Measurements from ENCODE around the gene PDGFD. TPM values are rescaled to one million over a fixed set of nuclear protein-coding genes. Genes with fewer than 3 reads are reported as not detected.

The PDGFD gene
- total RNA-seq, 1 donor from 2014 or later, result not detected

GRCh38 chr11:104078245-104078644 is 85.7 kb downstream of the PDGFD start:
- DNase-seq (ENCODE audit: low spot score), result no peak
- no peaks in the 10 kb centered on the region for H3K9me3 Mint-ChIP-seq
- no peaks in the 10 kb centered on the region for H3K4me1 Mint-ChIP-seq (ENCODE audit: low read depth)
- intact Hi-C loops (cut with micrococcal nuclease), result no loop called here
- H3K27me3 Mint-ChIP-seq (ENCODE audit: low read depth), result no peaks in the 10 kb centered on the region
- no peak overlapping the region for H3K27ac Mint-ChIP-seq
- no peak overlapping the region for H3K4me3 Mint-ChIP-seq (ENCODE audit: low read depth)
- no peaks in the 10 kb centered on the region for H3K36me3 Mint-ChIP-seq (ENCODE audit: low read depth)

GRCh38 chr11:104076455-104076854 is 87.5 kb downstream of the PDGFD start:
- no peak for DNase-seq (ENCODE audit: low spot score)
- Mint-ChIP-seq H3K36me3 (ENCODE audit: low read depth) (no peaks in the 10 kb centered on the region), H3K27ac (no peak overlapping the region), H3K27me3 (ENCODE audit: low read depth) (no peaks in the 10 kb centered on the region), H3K4me1 (ENCODE audit: low read depth) (no peaks in the 10 kb centered on the region), H3K4me3 (ENCODE audit: low read depth) (no peak overlapping the region), H3K9me3 (no peaks in the 10 kb centered on the region)
- intact Hi-C loops (cut with micrococcal nuclease), result no loop called here

GRCh38 chr11:104075706-104076105 is 88.2 kb downstream of the PDGFD start:
- intact Hi-C loops (cut with micrococcal nuclease), result no loop called here
- H3K27ac Mint-ChIP-seq, result no peak overlapping the region
- no peaks in the 10 kb centered on the region for H3K9me3 Mint-ChIP-seq
- no peaks in the 10 kb centered on the region for H3K4me1 Mint-ChIP-seq (ENCODE audit: low read depth)
- H3K4me3 Mint-ChIP-seq (ENCODE audit: low read depth), result no peak overlapping the region
- DNase-seq (ENCODE audit: low spot score), result no peak
- no peaks in the 10 kb centered on the region for H3K27me3 Mint-ChIP-seq (ENCODE audit: low read depth)
- H3K36me3 Mint-ChIP-seq (ENCODE audit: low read depth), result no peaks in the 10 kb centered on the region

- Mint-ChIP-seq H3K27me3 (ENCODE audit: low read depth) (no peaks in the 10 kb centered on the region), H3K9me3 (no peaks in the 10 kb centered on the region), H3K4me1 (ENCODE audit: low read depth) (no peaks in the 10 kb centered on the region), H3K36me3 (ENCODE audit: low read depth) (no peaks in the 10 kb centered on the region), H3K27ac (no peak overlapping the region), H3K4me3 (ENCODE audit: low read depth) (no peak overlapping the region)
- DNase-seq (ENCODE audit: low spot score), result no peak
- intact Hi-C loops (cut with micrococcal nuclease), result no loop called here
These were observed 88.9 kb downstream of the PDGFD start for GRCh38 chr11:104075091-104075490.

- no peaks in the 10 kb centered on the region for H3K27me3 Mint-ChIP-seq (ENCODE audit: low read depth)
- intact Hi-C loops (cut with micrococcal nuclease), result no loop called here
- DNase-seq (ENCODE audit: low spot score), result no peak
- no peak overlapping the region for H3K27ac Mint-ChIP-seq
- no peaks in the 10 kb centered on the region for H3K36me3 Mint-ChIP-seq (ENCODE audit: low read depth)
- no peak overlapping the region for H3K4me3 Mint-ChIP-seq (ENCODE audit: low read depth)
- H3K4me1 Mint-ChIP-seq (ENCODE audit: low read depth), result no peaks in the 10 kb centered on the region
- H3K9me3 Mint-ChIP-seq, result no peaks in the 10 kb centered on the region
These were observed 89.8 kb downstream of the PDGFD start for GRCh38 chr11:104073950-104074705.

- Mint-ChIP-seq H3K36me3 (ENCODE audit: low read depth) (no peaks in the 10 kb centered on the region), H3K27me3 (ENCODE audit: low read depth) (no peaks in the 10 kb centered on the region), H3K9me3 (no peaks in the 10 kb centered on the region), H3K27ac (no peak overlapping the region), H3K4me3 (ENCODE audit: low read depth) (no peak overlapping the region), H3K4me1 (ENCODE audit: low read depth) (no peaks in the 10 kb centered on the region)
- intact Hi-C loops (cut with micrococcal nuclease), result no loop called here
- DNase-seq (ENCODE audit: low spot score), result no peak
These were observed 96.4 kb downstream of the PDGFD start for GRCh38 chr11:104067534-104067933.

- H3K27me3 Mint-ChIP-seq (ENCODE audit: low read depth), result no peaks in the 10 kb centered on the region
- H3K9me3 Mint-ChIP-seq, result no peaks in the 10 kb centered on the region
- DNase-seq (ENCODE audit: low spot score), result no peak
- intact Hi-C loops (cut with micrococcal nuclease), result no loop called here
- H3K4me3 Mint-ChIP-seq (ENCODE audit: low read depth), result no peak overlapping the region
- no peaks in the 10 kb centered on the region for H3K4me1 Mint-ChIP-seq (ENCODE audit: low read depth)
- H3K36me3 Mint-ChIP-seq (ENCODE audit: low read depth), result no peaks in the 10 kb centered on the region
- no peak overlapping the region for H3K27ac Mint-ChIP-seq
These were observed 99.8 kb downstream of the PDGFD start for GRCh38 chr11:104064034-104064630.

GRCh38 chr11:104061853-104062521 is 102.0 kb downstream of the PDGFD start:
- intact Hi-C loops (cut with micrococcal nuclease), result no loop called here
- Mint-ChIP-seq H3K36me3 (ENCODE audit: low read depth) (no peaks in the 10 kb centered on the region), H3K27ac (no peak overlapping the region), H3K27me3 (ENCODE audit: low read depth) (no peaks in the 10 kb centered on the region), H3K4me3 (ENCODE audit: low read depth) (no peak overlapping the region), H3K4me1 (ENCODE audit: low read depth) (no peaks in the 10 kb centered on the region), H3K9me3 (no peaks in the 10 kb centered on the region)
- DNase-seq (ENCODE audit: low spot score), result no peak

GRCh38 chr11:104060820-104061219 is 103.1 kb downstream of the PDGFD start:
- Mint-ChIP-seq H3K9me3 (no peaks in the 10 kb centered on the region), H3K36me3 (ENCODE audit: low read depth) (no peaks in the 10 kb centered on the region), H3K4me3 (ENCODE audit: low read depth) (no peak overlapping the region), H3K27me3 (ENCODE audit: low read depth) (no peaks in the 10 kb centered on the region), H3K4me1 (ENCODE audit: low read depth) (no peaks in the 10 kb centered on the region), H3K27ac (no peak overlapping the region)
- intact Hi-C loops (cut with micrococcal nuclease), result no loop called here
- DNase-seq (ENCODE audit: low spot score), result no peak

- Mint-ChIP-seq H3K9me3 (no peaks in the 10 kb centered on the region), H3K36me3 (ENCODE audit: low read depth) (no peaks in the 10 kb centered on the region), H3K4me1 (ENCODE audit: low read depth) (no peaks in the 10 kb centered on the region), H3K4me3 (ENCODE audit: low read depth) (no peak overlapping the region), H3K27ac (no peak overlapping the region), H3K27me3 (ENCODE audit: low read depth) (no peaks in the 10 kb centered on the region)
- intact Hi-C loops (cut with micrococcal nuclease), result no loop called here
- no peak for DNase-seq (ENCODE audit: low spot score)
These were observed 103.7 kb downstream of the PDGFD start for GRCh38 chr11:104060004-104060794.

- Mint-ChIP-seq H3K27ac (no peak overlapping the region), H3K9me3 (no peaks in the 10 kb centered on the region), H3K4me1 (ENCODE audit: low read depth) (no peaks in the 10 kb centered on the region), H3K27me3 (ENCODE audit: low read depth) (no peaks in the 10 kb centered on the region), H3K36me3 (ENCODE audit: low read depth) (no peaks in the 10 kb centered on the region), H3K4me3 (ENCODE audit: low read depth) (no peak overlapping the region)
- DNase-seq (ENCODE audit: low spot score), result no peak
- intact Hi-C loops (cut with micrococcal nuclease), result no loop called here
These were observed 105.3 kb downstream of the PDGFD start for GRCh38 chr11:104058680-104059079.

- intact Hi-C loops (cut with micrococcal nuclease), result no loop called here
- no peaks in the 10 kb centered on the region for H3K27me3 Mint-ChIP-seq (ENCODE audit: low read depth)
- DNase-seq (ENCODE audit: low spot score), result no peak
- no peaks in the 10 kb centered on the region for H3K36me3 Mint-ChIP-seq (ENCODE audit: low read depth)
- no peak overlapping the region for H3K4me3 Mint-ChIP-seq (ENCODE audit: low read depth)
- H3K27ac Mint-ChIP-seq, result no peak overlapping the region
- H3K4me1 Mint-ChIP-seq (ENCODE audit: low read depth), result no peaks in the 10 kb centered on the region
- H3K9me3 Mint-ChIP-seq, result no peaks in the 10 kb centered on the region
These were observed 106.0 kb downstream of the PDGFD start for GRCh38 chr11:104057908-104058307.

- H3K27ac Mint-ChIP-seq, result no peak overlapping the region
These were observed 108.4 kb downstream of the PDGFD start for GRCh38 chr11:104055596-104055995.

More at GRCh38 chr11:104055596-104055995, 108.4 kb downstream of the PDGFD start:
- Mint-ChIP-seq H3K4me1 (ENCODE audit: low read depth) (no peaks in the 10 kb centered on the region), H3K27me3 (ENCODE audit: low read depth) (no peaks in the 10 kb centered on the region), H3K9me3 (no peaks in the 10 kb centered on the region), H3K36me3 (ENCODE audit: low read depth) (no peaks in the 10 kb centered on the region), H3K4me3 (ENCODE audit: low read depth) (no peak overlapping the region)
- intact Hi-C loops (cut with micrococcal nuclease), result no loop called here
- DNase-seq (ENCODE audit: low spot score), result no peak
